ENCODE data around the gene ZNF217. TPM values are rescaled to one million over a fixed set of nuclear protein-coding genes. Genes with fewer than 3 reads are reported as not detected.

Gene ZNF217
- total RNA-seq, 1 donor from 2014 or later: 84.4 TPM

DNA sequence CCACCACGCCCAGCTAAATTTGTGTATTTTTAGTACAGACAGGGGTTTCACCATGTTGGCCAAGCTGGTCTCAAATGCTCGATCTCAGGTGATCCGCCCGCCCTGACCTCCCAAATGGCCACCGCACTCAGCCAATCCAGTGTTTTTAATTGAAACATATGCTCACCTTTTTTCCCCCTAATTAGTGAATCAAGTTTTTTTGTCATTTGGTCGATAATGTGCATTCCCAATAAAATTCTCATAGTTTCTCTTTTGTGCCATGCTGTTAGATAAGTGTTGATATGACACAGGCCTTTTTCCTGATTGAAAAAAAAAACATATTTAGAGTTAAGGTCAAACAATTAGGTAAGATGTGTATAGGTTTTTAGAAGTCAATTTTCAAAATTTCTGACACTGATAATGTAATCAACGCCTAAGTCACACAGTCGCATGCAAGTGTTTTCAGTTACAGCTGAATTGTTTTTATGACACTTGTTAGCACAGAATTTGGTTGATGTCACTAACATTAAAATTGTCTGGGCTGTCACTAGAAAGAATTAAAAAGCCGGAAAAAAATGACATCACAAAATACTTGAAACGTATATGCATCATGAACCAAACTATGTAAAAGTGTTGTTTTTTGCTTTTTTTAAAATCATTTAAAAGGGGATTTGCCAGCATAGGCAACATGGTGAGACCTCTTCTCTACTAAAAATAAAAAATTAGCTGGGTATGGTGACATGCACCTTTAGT is 21.9 kb downstream of the ZNF217 start:
- DNase-seq (ENCODE audit: low spot score): no peak
- peaks cover 61% of the 10 kb centered on the region for H3K36me3 Mint-ChIP-seq

DNA sequence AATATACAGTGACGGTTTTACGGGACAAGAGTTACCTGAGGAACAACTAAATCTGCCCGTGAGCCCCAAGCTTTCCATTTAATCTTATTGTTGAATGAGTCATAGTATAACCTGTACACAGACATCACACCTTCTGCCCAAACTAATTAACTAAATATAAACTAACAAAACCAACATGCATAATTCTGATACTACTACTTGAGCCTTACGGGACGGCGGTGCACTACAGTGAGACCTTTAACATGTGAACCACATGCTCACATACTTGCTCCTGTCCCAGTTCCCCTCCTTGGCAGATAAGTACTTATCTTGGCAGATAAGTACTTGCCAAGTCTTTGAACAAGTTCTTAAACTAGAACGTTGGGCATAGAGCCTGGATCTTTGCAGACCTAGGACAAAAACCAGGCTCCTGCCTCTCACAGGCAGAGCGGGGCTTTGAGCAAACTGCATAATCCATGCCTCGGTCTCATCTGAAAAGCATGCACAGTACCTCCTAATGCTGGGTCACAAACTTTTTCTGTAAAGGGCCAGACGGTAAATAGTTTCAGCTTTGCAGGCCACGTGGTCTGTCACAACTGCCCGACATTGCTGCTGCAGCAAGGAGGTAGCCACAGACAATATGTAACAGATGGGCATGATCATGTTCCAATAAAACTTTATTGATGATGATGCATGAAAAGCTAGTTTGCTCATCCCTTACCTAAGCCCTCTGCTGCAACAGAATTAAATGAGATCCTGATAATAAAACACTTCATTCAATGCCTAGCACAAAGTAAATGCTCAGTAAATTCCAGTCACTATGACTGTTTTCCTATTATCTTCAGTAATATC is 23.0 kb downstream of the ZNF217 start:
- DNase-seq (ENCODE audit: low spot score): no peak
- Histone ChIP-seq H3F3A (ENCODE audit: low read depth) (peaks cover 34% of the 10 kb centered on the region), H3K79me2 (ENCODE audit: low read depth) (peaks cover 93% of the 10 kb centered on the region), H3K9ac (no peak overlapping the region), H3K4me1 (no peaks in the 10 kb centered on the region), H3K36me3 (peaks cover 33% of the 10 kb centered on the region), H3K27me3 (no peaks in the 10 kb centered on the region), H3K27ac (no peak overlapping the region), H3K4me2 (no peak overlapping the region), H2AFZ (replicated peaks) (no peak overlapping the region), H4K20me1 (ENCODE audit: low read depth) (peaks cover 75% of the 10 kb centered on the region), H3K4me3 (no peak overlapping the region), H3K9me3 (ENCODE audit: low read depth) (no peaks in the 10 kb centered on the region)
- TF ChIP-seq EZH2phosphoT487 (IDR thresholded peaks at IDR 0.05) (no peak), EZH2 (IDR thresholded peaks at IDR 0.05) (no peak)
- TF ChIP-seq, protein P1, sequence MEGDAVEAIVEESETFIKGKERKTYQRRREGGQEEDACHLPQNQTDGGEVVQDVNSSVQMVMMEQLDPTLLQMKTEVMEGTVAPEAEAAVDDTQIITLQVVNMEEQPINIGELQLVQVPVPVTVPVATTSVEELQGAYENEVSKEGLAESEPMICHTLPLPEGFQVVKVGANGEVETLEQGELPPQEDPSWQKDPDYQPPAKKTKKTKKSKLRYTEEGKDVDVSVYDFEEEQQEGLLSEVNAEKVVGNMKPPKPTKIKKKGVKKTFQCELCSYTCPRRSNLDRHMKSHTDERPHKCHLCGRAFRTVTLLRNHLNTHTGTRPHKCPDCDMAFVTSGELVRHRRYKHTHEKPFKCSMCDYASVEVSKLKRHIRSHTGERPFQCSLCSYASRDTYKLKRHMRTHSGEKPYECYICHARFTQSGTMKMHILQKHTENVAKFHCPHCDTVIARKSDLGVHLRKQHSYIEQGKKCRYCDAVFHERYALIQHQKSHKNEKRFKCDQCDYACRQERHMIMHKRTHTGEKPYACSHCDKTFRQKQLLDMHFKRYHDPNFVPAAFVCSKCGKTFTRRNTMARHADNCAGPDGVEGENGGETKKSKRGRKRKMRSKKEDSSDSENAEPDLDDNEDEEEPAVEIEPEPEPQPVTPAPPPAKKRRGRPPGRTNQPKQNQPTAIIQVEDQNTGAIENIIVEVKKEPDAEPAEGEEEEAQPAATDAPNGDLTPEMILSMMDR (IDR thresholded peaks at IDR 0.05): no peak
- H3K27ac Mint-ChIP-seq: no peak overlapping the region
- H3K27me3 Mint-ChIP-seq (ENCODE audit: insufficient read depth, low read depth): peaks cover 3% of the 10 kb centered on the region
- H3K9me3 Mint-ChIP-seq: no peaks in the 10 kb centered on the region
- H3K36me3 Mint-ChIP-seq: peaks cover 58% of the 10 kb centered on the region
- H3K4me3 Mint-ChIP-seq: no peak overlapping the region
- H3K4me1 Mint-ChIP-seq: no peaks in the 10 kb centered on the region

More for the DNA sequence above, 21.9 kb downstream of the ZNF217 start:
- H3K27ac ChIP-seq: no peak overlapping the region
- TF ChIP-seq, protein P1 (IDR thresholded peaks at IDR 0.05): no peak
- TF ChIP-seq EZH2 (IDR thresholded peaks at IDR 0.05) (no peak), EZH2phosphoT487 (IDR thresholded peaks at IDR 0.05) (no peak)
- H3K27me3 Mint-ChIP-seq (ENCODE audit: insufficient read depth, low read depth): no peaks in the 10 kb centered on the region
- no peak overlapping the region for H2AFZ ChIP-seq (replicated peaks)
- no peak overlapping the region for H3K4me2 ChIP-seq
- no peaks in the 10 kb centered on the region for H3K9me3 ChIP-seq (ENCODE audit: low read depth)
- H3K4me1 Mint-ChIP-seq: no peaks in the 10 kb centered on the region
- H3K27me3 ChIP-seq: no peaks in the 10 kb centered on the region
- H3K4me1 ChIP-seq: no peaks in the 10 kb centered on the region
- H3K9me3 Mint-ChIP-seq: no peaks in the 10 kb centered on the region
- no peak overlapping the region for H3K27ac Mint-ChIP-seq
- H3K79me2 ChIP-seq (ENCODE audit: low read depth): peaks cover 100% of the 10 kb centered on the region
- no peak overlapping the region for H3K9ac ChIP-seq
- H3K4me3 Mint-ChIP-seq: no peak overlapping the region
- peaks cover 39% of the 10 kb centered on the region for H3K36me3 ChIP-seq
- H4K20me1 ChIP-seq (ENCODE audit: low read depth): peaks cover 86% of the 10 kb centered on the region
- H3F3A ChIP-seq (ENCODE audit: low read depth): peaks cover 30% of the 10 kb centered on the region
- no peak overlapping the region for H3K4me3 ChIP-seq

DNA sequence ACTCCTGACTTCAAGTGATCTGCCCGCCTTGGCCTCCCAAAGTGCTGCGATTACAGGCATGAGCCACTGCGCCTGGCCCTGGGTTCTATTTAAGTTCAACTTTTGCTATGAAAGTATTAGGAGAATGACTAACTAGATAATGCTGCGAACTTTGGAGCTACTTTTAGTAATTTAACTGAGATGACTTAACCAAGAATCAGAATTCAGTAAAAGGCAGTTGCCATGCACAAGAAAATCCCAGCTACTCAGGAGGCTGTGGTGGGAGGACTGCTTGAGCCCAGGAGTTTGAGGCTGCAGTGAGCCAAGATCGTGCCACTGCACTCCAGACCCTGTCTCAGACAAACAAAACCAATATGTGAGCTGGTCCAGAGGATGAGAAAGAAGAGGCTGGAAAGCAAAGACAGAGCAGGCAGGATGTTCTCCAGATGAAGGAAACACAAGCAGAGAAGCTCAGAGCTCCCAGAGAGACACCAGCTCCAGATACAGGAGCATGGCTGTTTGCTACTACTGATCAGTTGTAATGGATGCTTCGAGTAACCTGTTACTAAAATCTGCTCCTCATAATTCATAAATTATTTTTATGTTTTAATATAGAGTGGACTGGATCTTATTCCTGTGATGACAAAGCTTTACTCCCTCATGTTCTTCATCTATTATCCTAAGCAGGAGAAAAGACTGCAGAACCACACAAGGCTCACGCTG is 23.9 kb downstream of the ZNF217 start:
- no peaks in the 10 kb centered on the region for H3K27me3 ChIP-seq
- H3K36me3 ChIP-seq: peaks cover 24% of the 10 kb centered on the region
- peaks cover 66% of the 10 kb centered on the region for H4K20me1 ChIP-seq (ENCODE audit: low read depth)
- TF ChIP-seq EZH2phosphoT487 (IDR thresholded peaks at IDR 0.05): no peak
- TF ChIP-seq, protein P1 (IDR thresholded peaks at IDR 0.05): no peak
- no peak for TF ChIP-seq EZH2 (IDR thresholded peaks at IDR 0.05)
- H3K9ac ChIP-seq: no peak overlapping the region
- H3K36me3 Mint-ChIP-seq: peaks cover 51% of the 10 kb centered on the region
- H3K4me3 ChIP-seq: no peak overlapping the region
- peaks cover 43% of the 10 kb centered on the region for H3F3A ChIP-seq (ENCODE audit: low read depth)
- H3K79me2 ChIP-seq (ENCODE audit: low read depth): peaks cover 84% of the 10 kb centered on the region
- DNase-seq (ENCODE audit: low spot score): no peak
- H3K4me3 Mint-ChIP-seq: no peak overlapping the region
- no peak overlapping the region for H3K27ac ChIP-seq
- H3K27me3 Mint-ChIP-seq (ENCODE audit: insufficient read depth, low read depth): peaks cover 3% of the 10 kb centered on the region
- no peaks in the 10 kb centered on the region for H3K4me1 Mint-ChIP-seq
- H3K4me1 ChIP-seq: no peaks in the 10 kb centered on the region
- H3K27ac Mint-ChIP-seq: no peak overlapping the region
- no peak overlapping the region for H2AFZ ChIP-seq (replicated peaks)
- no peaks in the 10 kb centered on the region for H3K9me3 ChIP-seq (ENCODE audit: low read depth)
- no peaks in the 10 kb centered on the region for H3K9me3 Mint-ChIP-seq
- no peak overlapping the region for H3K4me2 ChIP-seq

Measured in neural progenitor cell (in vitro differentiated cells).